H9 (cell line): ENCODE results near the gene ST7L. TPM values are rescaled to one million over a fixed set of nuclear protein-coding genes. Genes with fewer than 3 reads are reported as not detected.

Experiments used
- DNase-seq: peaks from one replicate; pipeline ENCODE4 v3.0.0-alpha.2; 2017
- H2AFZ ChIP-seq: one replicate; pipeline ENCODE4 v1.6.1; 2013; ENCODE audit warnings: mild to moderate bottlenecking, low read length, control low read depth, moderate library complexity
- H2AK5ac ChIP-seq: 2 replicates; pipeline ENCODE4 v1.6.1; 2013; ENCODE audit warnings: low read length, control low read depth, mixed read lengths; ENCODE audit not compliant: insufficient read length
- H2BK120ac ChIP-seq: one replicate; pipeline ENCODE4 v1.6.1; 2013; ENCODE audit warnings: low read depth, mild to moderate bottlenecking, low read length, control low read depth, inconsistent platforms; ENCODE audit not compliant: poor library complexity, severe bottlenecking
- H2BK12ac ChIP-seq: 2 replicates; pipeline ENCODE4 v1.6.1; 2013; ENCODE audit warnings: low read length, control low read depth, mixed read lengths, low read depth; ENCODE audit not compliant: insufficient read length
- H2BK15ac ChIP-seq: 2 replicates; pipeline ENCODE4 v1.6.1; 2013; ENCODE audit warnings: low read depth, low read length, control low read depth
- H2BK20ac ChIP-seq: one replicate; pipeline ENCODE4 v1.6.1; 2013; ENCODE audit warnings: low read depth, mild to moderate bottlenecking, low read length, control low read depth, inconsistent platforms; ENCODE audit not compliant: poor library complexity, severe bottlenecking
- H2BK5ac ChIP-seq: 2 replicates; pipeline ENCODE4 v1.6.1; 2013; ENCODE audit warnings: low read length, control low read depth, mixed read lengths; ENCODE audit not compliant: insufficient read length
- H3K14ac ChIP-seq: 2 replicates; pipeline ENCODE4 v1.6.1; 2013; ENCODE audit warnings: low read length, control low read depth; ENCODE audit not compliant: insufficient read depth
- H3K18ac ChIP-seq: 2 replicates; pipeline ENCODE4 v1.6.1; 2013; ENCODE audit warnings: low read depth, mild to moderate bottlenecking, mixed read lengths, low read length, control low read depth; ENCODE audit not compliant: insufficient read length
- H3K23ac ChIP-seq: 2 replicates; pipeline ENCODE4 v1.6.1; 2013; ENCODE audit warnings: low read length, control low read depth, mixed read lengths, low read depth; ENCODE audit not compliant: insufficient read length
- H3K23me2 ChIP-seq: 2 replicates; pipeline ENCODE4 v1.6.1; 2013; ENCODE audit warnings: low read depth, mild to moderate bottlenecking, mixed read lengths, low read length, control low read depth; ENCODE audit not compliant: insufficient read length, poor library complexity, severe bottlenecking
- H3K27ac ChIP-seq: 2 replicates; pipeline ENCODE4 v1.5.1; 2013; ENCODE audit warnings: low read length, control low read depth, mixed read lengths, low read depth; ENCODE audit not compliant: insufficient read length
- H3K27me3 ChIP-seq: 2 replicates; pipeline ENCODE4 v1.6.1; 2013; ENCODE audit warnings: low read length, control low read depth, inconsistent platforms; ENCODE audit not compliant: insufficient read depth
- H3K4ac ChIP-seq: 2 replicates; pipeline ENCODE4 v1.6.1; 2013; ENCODE audit warnings: low read depth, mild to moderate bottlenecking, control low read depth, inconsistent platforms, low read length, moderate library complexity
- H3K4me1 ChIP-seq: 2 replicates; pipeline ENCODE4 v1.6.1; 2013; ENCODE audit warnings: low read length, control low read depth, inconsistent platforms; ENCODE audit not compliant: insufficient read depth
- H3K4me2 ChIP-seq: 2 replicates; pipeline ENCODE4 v1.6.1; 2013; ENCODE audit warnings: low read length, control low read depth, mixed read lengths; ENCODE audit not compliant: insufficient read length, insufficient read depth
- H3K56ac ChIP-seq: 2 replicates; pipeline ENCODE4 v1.6.1; 2013; ENCODE audit warnings: low read depth, mild to moderate bottlenecking, mixed read lengths, low read length, control low read depth; ENCODE audit not compliant: insufficient read length
- H3K79me1 ChIP-seq: 2 replicates; pipeline ENCODE4 v1.6.1; 2013; ENCODE audit warnings: low read depth, mild to moderate bottlenecking, moderate library complexity, low read length, control low read depth, inconsistent platforms; ENCODE audit not compliant: insufficient read depth, poor library complexity, severe bottlenecking
- H3K79me2 ChIP-seq: 2 replicates; pipeline ENCODE4 v1.6.1; 2013; ENCODE audit warnings: low read length, control low read depth, inconsistent platforms; ENCODE audit not compliant: insufficient read depth
- H3K9ac ChIP-seq: 2 replicates; pipeline ENCODE4 v1.6.1; 2013; ENCODE audit warnings: low read length, control low read depth, mixed read lengths; ENCODE audit not compliant: insufficient read length; ENCODE audit errors: extremely low read depth
- H3K9me3 ChIP-seq: one replicate; pipeline ENCODE4 v1.6.1; 2013; ENCODE audit warnings: low read depth, low read length, inconsistent platforms; ENCODE audit not compliant: control insufficient read depth
- H3T11ph ChIP-seq: one replicate; pipeline ENCODE4 v1.6.1; 2013; ENCODE audit warnings: mild to moderate bottlenecking, low read length, control low read depth, inconsistent platforms
- H4K20me1 ChIP-seq: one replicate; pipeline ENCODE4 v1.6.1; 2013; ENCODE audit not compliant: control insufficient read depth, insufficient read length, insufficient read depth
- H4K5ac ChIP-seq: 2 replicates; pipeline ENCODE4 v1.6.1; 2013; ENCODE audit warnings: low read depth, mild to moderate bottlenecking, mixed read lengths, low read length, control low read depth; ENCODE audit not compliant: insufficient read length
- H4K8ac ChIP-seq: replicated peaks from 2 replicates; pipeline ENCODE4 v1.6.1; 2013; ENCODE audit warnings: low read length, control low read depth, mixed read lengths, low read depth; ENCODE audit not compliant: insufficient read length
- H4K91ac ChIP-seq: 2 replicates; pipeline ENCODE4 v1.6.1; 2013; ENCODE audit warnings: low read depth, mild to moderate bottlenecking, moderate library complexity, mixed read lengths, low read length, control low read depth; ENCODE audit not compliant: insufficient read length
- H3K27ac Mint-ChIP-seq, 3 experiments: 2 replicates in 2 of 3; 3 replicates in 1 of 3; pipeline ENCODE4 v1.8.0; 2020 to 2021; ENCODE audit warnings: mixed read lengths in 3 of 3, mild to moderate bottlenecking in 1 of 3, moderate library complexity in 1 of 3
- H3K27me3 Mint-ChIP-seq: 2 replicates; pipeline ENCODE4 v1.8.0; 2021; ENCODE audit warnings: low read depth, mild to moderate bottlenecking, moderate library complexity, mixed read lengths
- H3K36me3 Mint-ChIP-seq, 3 experiments: 2 replicates in 2 of 3; 3 replicates in 1 of 3; pipeline ENCODE4 v1.8.0; 2020 to 2021; ENCODE audit warnings: low read depth in 3 of 3, mixed read lengths in 3 of 3; ENCODE audit not compliant: insufficient read depth in 1 of 3
- H3K4me1 Mint-ChIP-seq, 2 experiments: 2 replicates each; pipeline ENCODE4 v1.8.0; 2020; ENCODE audit warnings: mixed read lengths in 2 of 2
- H3K4me3 Mint-ChIP-seq, 2 experiments: 2 replicates in 1 of 2; 3 replicates in 1 of 2; pipeline ENCODE4 v1.8.0; 2020 to 2021; ENCODE audit warnings: mild to moderate bottlenecking in 2 of 2, mixed read lengths in 2 of 2, moderate library complexity in 1 of 2
- H3K9me3 Mint-ChIP-seq, 2 experiments: 2 replicates in 1 of 2; 3 replicates in 1 of 2; pipeline ENCODE4 v1.8.0; 2020; ENCODE audit warnings: mild to moderate bottlenecking in 2 of 2, mixed read lengths in 2 of 2, moderate library complexity in 1 of 2
- CTCF ChIP-seq: fragments of 200-600 bp; sonication (generic); conservative IDR thresholded peaks from 3 replicates; pipeline ENCODE4 v1.8.0; 2021; ENCODE audit warnings: antibody characterized with exemption, mild to moderate bottlenecking
- WGBS: extraction: QIAGEN DNeasy Blood & Tissue Kit; methylation state at CpG from one replicate; pipeline ENCODE4 v1.1.7; 2013; ENCODE audit warnings: missing lambda C conversion rate, low lambda C conversion rate, mixed read lengths; ENCODE audit not compliant: insufficient read length; ENCODE audit errors: extremely low coverage; 5-methylcytosine and 5-hydroxymethylcytosine counted together
- total RNA-seq: library from RNA; stranded (reverse); gene quantifications from 2 replicates; pipeline ENCODE4 v1.2.1, GENCODE V29; 2021

The ST7L gene
- total RNA-seq, 1 experiment from 2014 or later, result 16.0 TPM

- H3K4me3 Mint-ChIP-seq, result no peak overlapping the region
Observed at GRCh38 chr1:112589766-112590165, 29.2 kb downstream of the ST7L start.

More at GRCh38 chr1:112589766-112590165, 29.2 kb downstream of the ST7L start:
- H3K9me3 ChIP-seq, result peaks cover 6% of the 10 kb centered on the region
- H2BK12ac ChIP-seq, result no peak overlapping the region
- no peak overlapping the region for H4K8ac ChIP-seq
- Mint-ChIP-seq H3K27ac (no peak overlapping the region), H3K27me3 (no peaks in the 10 kb centered on the region), H3K4me1 (peaks cover 0 to 2% of the 10 kb centered on the region in 2 experiments; a peak in 1 of 4 replicates), H3K36me3 (peaks cover 22 to 36% (median 27%) of the 10 kb centered on the region in 3 experiments), H3K9me3 (peaks cover 0 to 2% of the 10 kb centered on the region in 2 experiments; a peak in 1 of 5 replicates)
- no peaks in the 10 kb centered on the region for H3K79me1 ChIP-seq
- no peak overlapping the region for H2BK15ac ChIP-seq
- no peaks in the 10 kb centered on the region for H3K27me3 ChIP-seq
- no peaks in the 10 kb centered on the region for H3K79me2 ChIP-seq
- H3K23ac ChIP-seq, result no peak overlapping the region
- no peak overlapping the region for H3K9ac ChIP-seq
- H2BK20ac ChIP-seq, result no peak overlapping the region
- no peaks in the 10 kb centered on the region for H3K23me2 ChIP-seq
- H3K56ac ChIP-seq, result no peak overlapping the region
- H2AK5ac ChIP-seq, result no peak overlapping the region
- H3T11ph ChIP-seq, result no peak overlapping the region
- no CpG with 5 or more reads among the region's 1 CpG for WGBS
- no peak overlapping the region for H3K4ac ChIP-seq
- DNase-seq, result no peak
- no peak overlapping the region for H4K5ac ChIP-seq
- no peaks in the 10 kb centered on the region for H3K4me1 ChIP-seq
- H4K20me1 ChIP-seq, result no peaks in the 10 kb centered on the region
- H2AFZ ChIP-seq, result no peak overlapping the region
- H3K18ac ChIP-seq, result no peak overlapping the region
- no peak for TF ChIP-seq CTCF
- H4K91ac ChIP-seq, result no peak overlapping the region
- H2BK5ac ChIP-seq, result no peak overlapping the region
- H3K4me2 ChIP-seq, result no peak overlapping the region
- H3K14ac ChIP-seq, result no peak overlapping the region
- H3K27ac ChIP-seq, result no peak overlapping the region
- no peak overlapping the region for H2BK120ac ChIP-seq
